Keratinocyte (primary cell): ENCODE data around the gene STK24. TPM values are rescaled to one million over a fixed set of nuclear protein-coding genes. Genes with fewer than 3 reads are reported as not detected.

Experiments used
- DNase-seq: peaks from one replicate; pipeline ENCODE4 v3.0.0-alpha.2; 2011; ENCODE audit warnings: low read depth, missing footprints, low spot score
- FAIRE-seq: peaks from 2 replicates; lab custom pipeline; 2011; peaks lifted over from hg19 to GRCh38; lab: Jason Lieb, UNC
- H2AFZ ChIP-seq: 2 replicates; pipeline ENCODE4 v1.6.0; 2012; ENCODE audit warnings: low read length, control low read depth, inconsistent platforms; ENCODE audit not compliant: control insufficient read depth
- H3K27ac ChIP-seq: 2 replicates; pipeline ENCODE4 v1.5.1; 2011; ENCODE audit warnings: low read length; ENCODE audit not compliant: control insufficient read depth, insufficient read depth
- H3K27me3 ChIP-seq: 3 replicates; pipeline ENCODE4 v1.6.0; 2011; ENCODE audit warnings: low read length; ENCODE audit not compliant: control insufficient read depth, insufficient read depth; ENCODE audit errors: extremely low read depth
- H3K36me3 ChIP-seq, 2 experiments: 2 replicates in 1 of 2; 3 replicates in 1 of 2; pipeline ENCODE4 v1.5.1; 2011; ENCODE audit warnings: low read length in 2 of 2, mild to moderate bottlenecking in 1 of 2; ENCODE audit not compliant: control insufficient read depth in 2 of 2, insufficient read depth in 2 of 2; ENCODE audit errors: extremely low read depth in 1 of 2
- H3K4me1 ChIP-seq: 3 replicates; pipeline ENCODE4 v1.5.1; 2011; ENCODE audit warnings: low read length; ENCODE audit not compliant: control insufficient read depth, insufficient read depth; ENCODE audit errors: extremely low read depth
- H3K4me2 ChIP-seq: 3 replicates; pipeline ENCODE4 v1.6.0; 2011; ENCODE audit warnings: low read depth, low read length; ENCODE audit not compliant: control insufficient read depth, insufficient read depth; ENCODE audit errors: extremely low read depth
- H3K4me3 ChIP-seq, 3 experiments: fragments of 200-600 bp in 1 of 3; sonication (generic) in 1 of 3; 2 replicates in 2 of 3; 3 replicates in 1 of 3; pipeline ENCODE4 v1.5.1; 2011 to 2016; ENCODE audit warnings: low read length in 3 of 3, mild to moderate bottlenecking in 3 of 3, control low read depth in 2 of 3, inconsistent platforms in 1 of 3, low read depth in 1 of 3, mixed read lengths in 1 of 3, mixed run types in 1 of 3, moderate library complexity in 1 of 3; ENCODE audit not compliant: control insufficient read depth in 2 of 3, insufficient read depth in 2 of 3; ENCODE audit errors: extremely low read depth in 1 of 3
- H3K79me2 ChIP-seq: 2 replicates; pipeline ENCODE4 v1.6.0; 2012; ENCODE audit warnings: low read length; ENCODE audit not compliant: control insufficient read depth, insufficient read depth
- H3K9ac ChIP-seq: 3 replicates; pipeline ENCODE4 v1.6.0; 2011; ENCODE audit warnings: low read length; ENCODE audit not compliant: control insufficient read depth, insufficient read depth; ENCODE audit errors: extremely low read depth
- H3K9me1 ChIP-seq: 3 replicates; pipeline ENCODE4 v1.6.0; 2011; ENCODE audit warnings: low read length; ENCODE audit not compliant: control insufficient read depth, insufficient read depth; ENCODE audit errors: extremely low read depth
- H3K9me3 ChIP-seq: 2 replicates; pipeline ENCODE4 v1.5.1; 2012; ENCODE audit warnings: low read depth, low read length; ENCODE audit not compliant: control insufficient read depth
- H4K20me1 ChIP-seq: 3 replicates; pipeline ENCODE4 v1.6.0; 2011; ENCODE audit warnings: low read length; ENCODE audit not compliant: control insufficient read depth, insufficient read depth; ENCODE audit errors: extremely low read depth
- EZH2 ChIP-seq: IDR thresholded peaks from one replicate; pipeline ENCODE4 v1.6.1; 2012; ENCODE audit warnings: inconsistent platforms, mild to moderate bottlenecking, low read length, moderate library complexity
- dilution Hi-C: fragments of 300-500 bp; cut with MboI; formaldehyde crosslinking; loops from one replicate; pipeline ENCODE4 v1.7.0; 2020; ENCODE audit warnings: low sequenced_read_pairs; ENCODE audit not compliant: extremely low pct_ligation_motif_present
- polyA plus RNA-seq, 5 experiments: library from polyadenylated mRNA; depleted of rRNA in 3 of 5; stranded (reverse) in 3 of 5; stranded (forward) in 1 of 5; unstranded in 1 of 5; fragments of >200 nt; gene quantifications; 1 replicate in 1 of 5; 2 replicates in 3 of 5; 3 replicates in 1 of 5; pipeline versions ENCODE4 v1.2.1 to v1.2.3, GENCODE V29; 2011 to 2012; ENCODE audit warnings: missing spikeins in 2 of 5, low read depth in 1 of 5, low replicate concordance in 1 of 5
- TF ChIP-seq, protein P1 (sequence below), 3 experiments: IDR thresholded peaks in 1 of 3; conservative IDR thresholded peaks in 1 of 3; optimal IDR thresholded peaks in 1 of 3; 2 replicates in 2 of 3; 3 replicates in 1 of 3; pipeline versions ENCODE3 to v1.5.1; 2011; ENCODE audit warnings: low read length in 3 of 3, mild to moderate bottlenecking in 3 of 3, moderate library complexity in 2 of 3, control low read depth in 1 of 3, inconsistent platforms in 1 of 3; ENCODE audit not compliant: insufficient read depth in 2 of 3; ENCODE audit errors: extremely low read depth in 1 of 3

STK24 gene
- polyA plus RNA-seq, 1 donor (not counting 4 experiments of a cell fraction or from before 2014, with no cell fraction given) = 81.6 TPM

DNA sequence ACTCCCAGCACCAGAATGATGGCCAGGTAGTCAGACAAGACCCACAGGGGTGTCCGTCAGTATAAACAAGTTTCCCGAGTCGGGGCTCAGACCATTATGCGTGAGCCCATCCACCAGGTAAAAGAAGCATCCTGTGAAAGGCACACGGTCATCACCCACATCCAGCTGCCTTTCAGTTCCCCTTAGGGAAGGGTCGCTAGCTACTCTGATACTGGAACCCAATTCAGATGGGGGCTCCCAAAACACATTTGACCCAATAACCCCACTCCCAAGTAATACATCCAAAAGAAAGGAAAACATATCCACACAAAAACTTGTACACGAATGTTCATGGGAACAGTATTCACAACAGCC, 66.8 kb downstream of the STK24 start:
- H3K4me2 ChIP-seq = peak overlapping the region; percentile 72

DNA sequence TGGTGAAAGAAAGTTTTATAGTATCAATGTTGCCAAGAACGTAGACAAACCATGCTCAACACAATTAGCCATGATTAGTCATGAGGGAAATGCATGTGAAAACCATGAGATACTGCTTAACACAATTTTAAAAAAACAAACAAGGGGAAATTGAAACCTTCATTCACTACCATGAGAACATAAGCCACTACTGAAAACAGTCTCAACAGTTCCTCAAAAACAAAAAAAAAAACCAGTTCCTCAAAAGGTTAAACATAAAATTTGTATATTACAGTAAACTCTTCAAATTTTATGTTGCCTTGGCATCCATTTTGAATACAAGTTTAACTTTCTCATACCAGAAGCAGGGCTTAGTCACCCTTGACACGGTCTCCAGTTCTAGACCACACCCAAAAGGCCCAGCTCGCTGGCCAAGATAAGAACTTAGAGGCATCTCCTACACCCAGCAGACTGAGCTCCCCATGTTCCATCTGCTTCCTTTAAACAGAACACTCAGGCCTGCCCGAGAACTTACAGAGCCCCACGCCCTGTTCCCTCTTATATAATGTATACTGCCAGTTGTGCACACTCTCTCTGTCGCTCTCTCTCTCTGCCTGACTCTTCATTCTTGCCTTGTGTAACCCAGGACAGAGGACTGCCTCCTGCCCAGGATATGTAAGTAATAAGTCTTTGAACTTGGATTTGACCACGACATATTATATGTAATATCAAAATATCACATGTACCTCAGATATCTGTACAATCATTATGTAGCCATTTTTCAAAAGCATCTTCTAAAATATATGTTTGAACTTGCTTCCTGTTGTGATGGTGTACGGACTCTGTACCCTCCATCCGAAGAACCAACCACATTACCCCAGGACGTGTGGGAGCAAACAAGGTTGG, 67.4 kb downstream of the STK24 start:
- Histone ChIP-seq H4K20me1 (peaks cover 20% of the 10 kb centered on the region), H3K9me3 (no peaks in the 10 kb centered on the region), H3K27ac (peak overlapping the region; percentile 96), H3K4me1 (peaks cover 39% of the 10 kb centered on the region), H3K79me2 (peaks cover 98% of the 10 kb centered on the region), H3K9me1 (no peaks in the 10 kb centered on the region), H3K9ac (peak overlapping the region; percentile 58), H2AFZ (peak overlapping the region; percentile 14), H3K4me2 (peak overlapping the region; percentile 72), H3K27me3 (no peaks in the 10 kb centered on the region), H3K36me3 (peaks cover 9 to 17% of the 10 kb centered on the region in 2 experiments), H3K4me3 (no peak overlapping the region)
- no peak for FAIRE-seq
- TF ChIP-seq, protein P1, sequence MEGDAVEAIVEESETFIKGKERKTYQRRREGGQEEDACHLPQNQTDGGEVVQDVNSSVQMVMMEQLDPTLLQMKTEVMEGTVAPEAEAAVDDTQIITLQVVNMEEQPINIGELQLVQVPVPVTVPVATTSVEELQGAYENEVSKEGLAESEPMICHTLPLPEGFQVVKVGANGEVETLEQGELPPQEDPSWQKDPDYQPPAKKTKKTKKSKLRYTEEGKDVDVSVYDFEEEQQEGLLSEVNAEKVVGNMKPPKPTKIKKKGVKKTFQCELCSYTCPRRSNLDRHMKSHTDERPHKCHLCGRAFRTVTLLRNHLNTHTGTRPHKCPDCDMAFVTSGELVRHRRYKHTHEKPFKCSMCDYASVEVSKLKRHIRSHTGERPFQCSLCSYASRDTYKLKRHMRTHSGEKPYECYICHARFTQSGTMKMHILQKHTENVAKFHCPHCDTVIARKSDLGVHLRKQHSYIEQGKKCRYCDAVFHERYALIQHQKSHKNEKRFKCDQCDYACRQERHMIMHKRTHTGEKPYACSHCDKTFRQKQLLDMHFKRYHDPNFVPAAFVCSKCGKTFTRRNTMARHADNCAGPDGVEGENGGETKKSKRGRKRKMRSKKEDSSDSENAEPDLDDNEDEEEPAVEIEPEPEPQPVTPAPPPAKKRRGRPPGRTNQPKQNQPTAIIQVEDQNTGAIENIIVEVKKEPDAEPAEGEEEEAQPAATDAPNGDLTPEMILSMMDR (optimal IDR thresholded peaks at IDR 0.05 in 1 of 3, IDR thresholded peaks at IDR 0.05 in 1 of 3, conservative IDR thresholded peaks at IDR 0.05 in 1 of 3; ENCODE audit: extremely low read depth in 1 of 3, insufficient read depth in 2 of 3, low read length in 3 of 3) = no peak
- no peak for TF ChIP-seq EZH2
- peak; percentile 61 for DNase-seq
- dilution Hi-C loops = no loop called here

More for the DNA sequence above, 66.8 kb downstream of the STK24 start:
- no peak for TF ChIP-seq EZH2
- TF ChIP-seq, protein P1 (optimal IDR thresholded peaks at IDR 0.05 in 1 of 3, IDR thresholded peaks at IDR 0.05 in 1 of 3, conservative IDR thresholded peaks at IDR 0.05 in 1 of 3; ENCODE audit: extremely low read depth in 1 of 3, insufficient read depth in 2 of 3, low read length in 3 of 3) = no peak
- H3K79me2 ChIP-seq = peaks cover 98% of the 10 kb centered on the region
- FAIRE-seq = no peak
- no peaks in the 10 kb centered on the region for H3K9me1 ChIP-seq
- peaks cover 8 to 18% of the 10 kb centered on the region in 2 experiments for H3K36me3 ChIP-seq
- H3K9ac ChIP-seq = peak overlapping the region; percentile 58
- peaks cover 14% of the 10 kb centered on the region for H4K20me1 ChIP-seq
- DNase-seq = no peak
- dilution Hi-C loops = no loop called here
- H3K4me1 ChIP-seq = peaks cover 39% of the 10 kb centered on the region
- no peaks in the 10 kb centered on the region for H3K9me3 ChIP-seq
- no peak overlapping the region for H2AFZ ChIP-seq
- H3K4me3 ChIP-seq = no peak overlapping the region
- H3K27ac ChIP-seq = peak overlapping the region; percentile 96
- no peaks in the 10 kb centered on the region for H3K27me3 ChIP-seq
